ENCODE measurements around the gene NUMB.
A peak's percentile ranks its signal among the peaks of the same experiment; 100 is the strongest.

The NUMB gene

GRCh38 chr14:73255693-73256225, 202.6 kb downstream of the NUMB start:
- DNase-seq, result no peak

DNA sequence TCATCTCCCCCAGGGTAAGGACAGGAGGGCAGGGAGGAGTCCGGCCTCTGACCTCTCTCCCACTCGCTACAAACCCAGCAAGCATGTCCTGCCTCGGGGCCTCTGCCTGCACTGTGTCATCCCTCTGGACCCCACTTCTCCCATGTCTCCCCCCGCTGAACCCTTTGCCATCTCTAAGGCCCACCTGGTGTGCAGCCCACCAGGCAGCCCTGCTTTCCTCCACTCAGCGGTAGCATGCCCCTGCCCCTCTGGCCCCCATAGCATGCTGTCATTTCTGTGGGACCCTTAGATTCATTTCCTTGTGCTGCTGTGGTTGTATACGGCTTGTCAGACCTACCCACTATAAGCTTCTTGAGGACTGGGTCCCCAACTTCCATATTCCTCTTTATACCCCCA, 203.3 kb downstream of the NUMB start:
- DNase-seq, result no peak

GRCh38 chr14:73254247-73255004, 203.9 kb downstream of the NUMB start:
- no peak for DNase-seq

GRCh38 chr14:73253721-73254120, 204.6 kb downstream of the NUMB start:
- no peak for DNase-seq

DNA sequence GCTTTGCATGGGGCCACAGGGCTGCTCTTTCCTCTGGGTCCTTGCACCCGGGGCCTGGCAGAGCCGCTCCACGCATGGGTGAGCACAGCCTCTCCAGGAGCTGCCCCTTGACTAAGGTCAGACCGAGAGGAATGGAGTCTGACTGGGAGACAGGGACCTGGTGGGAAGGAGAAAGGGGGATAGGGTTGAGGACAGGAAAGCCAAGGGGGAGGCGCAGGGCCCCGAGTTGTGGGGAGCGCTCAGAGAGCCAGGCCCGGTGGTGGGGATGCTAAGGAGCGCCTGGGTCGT, 205.1 kb downstream of the NUMB start:
- no peak for DNase-seq

GRCh38 chr14:73252491-73253322, 205.6 kb downstream of the NUMB start:
- no peak for DNase-seq

GRCh38 chr14:73251516-73252215, 206.7 kb downstream of the NUMB start:
- no peak for DNase-seq

DNA sequence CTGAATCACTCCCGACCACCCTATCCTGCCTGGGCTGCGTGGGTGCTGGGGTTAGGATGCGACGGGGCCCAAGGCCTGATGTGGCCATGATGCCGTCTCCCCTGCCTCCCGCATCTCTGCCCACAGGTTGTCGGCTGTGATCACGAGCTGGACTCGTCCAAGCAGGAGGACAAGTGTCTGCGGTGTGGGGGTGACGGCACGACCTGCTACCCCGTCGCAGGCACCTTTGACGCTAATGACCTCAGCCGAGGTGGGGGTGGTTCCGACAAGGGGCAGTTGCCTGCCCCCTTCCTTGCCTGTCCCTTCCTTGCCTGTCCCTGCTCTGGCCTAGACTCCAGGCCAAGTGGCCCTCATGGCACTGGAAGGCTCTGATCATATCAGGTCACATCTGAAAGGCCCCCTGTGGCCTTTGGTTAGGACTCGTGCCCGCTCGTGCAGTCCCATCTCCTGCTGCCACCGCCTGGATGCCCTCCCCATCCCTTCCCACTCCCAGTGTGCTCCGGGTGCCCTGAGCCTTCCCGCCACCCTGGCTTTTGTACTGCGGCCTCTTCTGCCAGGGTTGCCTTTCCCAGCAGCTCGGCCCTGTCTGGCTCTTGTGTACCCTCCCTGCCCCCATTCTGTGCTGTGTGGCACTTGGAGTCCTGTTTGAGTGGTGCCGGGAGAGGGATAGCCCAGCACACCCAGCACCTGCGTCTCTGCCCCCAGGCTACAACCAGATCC, 207.4 kb downstream of the NUMB start:
- DNase-seq, result no peak

- no peak for DNase-seq
These were observed 208.0 kb downstream of the NUMB start for GRCh38 chr14:73250317-73250713.

DNA sequence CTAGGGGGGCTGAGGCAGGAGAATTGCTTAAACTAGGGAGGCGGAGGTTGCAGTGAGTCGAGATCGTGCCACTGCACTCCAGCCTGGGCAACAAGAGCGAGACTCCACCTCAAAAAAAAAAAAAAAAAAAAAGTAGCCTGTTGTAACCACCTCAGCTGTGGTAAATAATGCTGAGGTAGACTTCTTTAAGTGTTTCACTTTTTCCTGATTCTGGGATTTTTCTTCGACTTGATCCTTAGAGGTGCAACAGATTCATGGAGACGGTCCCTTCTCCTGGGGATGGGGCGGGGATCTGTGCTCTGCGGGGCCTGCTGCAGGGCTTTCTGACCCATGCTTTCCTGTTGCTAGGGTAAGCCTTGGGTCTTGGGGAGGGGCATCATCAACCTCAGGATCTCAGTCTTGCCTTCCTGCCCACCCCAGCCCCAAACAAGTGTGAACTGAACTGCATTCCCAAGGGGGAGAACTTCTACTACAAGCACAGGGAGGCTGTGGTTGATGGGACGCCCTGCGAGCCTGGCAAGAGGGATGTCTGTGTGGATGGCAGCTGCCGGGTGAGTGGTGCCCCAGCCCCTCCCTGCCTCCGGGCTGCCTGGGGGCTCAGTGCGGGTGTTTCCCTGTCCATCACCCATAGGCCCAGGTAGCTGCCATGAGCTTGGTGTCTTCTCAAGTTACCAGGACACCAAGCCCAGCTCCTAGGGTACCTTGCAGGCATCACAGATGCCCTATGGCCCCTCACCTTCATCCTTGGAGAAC, 208.6 kb downstream of the NUMB start:
- no peak for DNase-seq

- no peak for DNase-seq
These were observed 209.2 kb downstream of the NUMB start for GRCh38 chr14:73249108-73249507.

GRCh38 chr14:73248108-73248868, 210.1 kb downstream of the NUMB start:
- DNase-seq, result peak; percentile 15

- DNase-seq, result no peak
These were observed 211.8 kb downstream of the NUMB start for GRCh38 chr14:73246387-73247150.

DNA sequence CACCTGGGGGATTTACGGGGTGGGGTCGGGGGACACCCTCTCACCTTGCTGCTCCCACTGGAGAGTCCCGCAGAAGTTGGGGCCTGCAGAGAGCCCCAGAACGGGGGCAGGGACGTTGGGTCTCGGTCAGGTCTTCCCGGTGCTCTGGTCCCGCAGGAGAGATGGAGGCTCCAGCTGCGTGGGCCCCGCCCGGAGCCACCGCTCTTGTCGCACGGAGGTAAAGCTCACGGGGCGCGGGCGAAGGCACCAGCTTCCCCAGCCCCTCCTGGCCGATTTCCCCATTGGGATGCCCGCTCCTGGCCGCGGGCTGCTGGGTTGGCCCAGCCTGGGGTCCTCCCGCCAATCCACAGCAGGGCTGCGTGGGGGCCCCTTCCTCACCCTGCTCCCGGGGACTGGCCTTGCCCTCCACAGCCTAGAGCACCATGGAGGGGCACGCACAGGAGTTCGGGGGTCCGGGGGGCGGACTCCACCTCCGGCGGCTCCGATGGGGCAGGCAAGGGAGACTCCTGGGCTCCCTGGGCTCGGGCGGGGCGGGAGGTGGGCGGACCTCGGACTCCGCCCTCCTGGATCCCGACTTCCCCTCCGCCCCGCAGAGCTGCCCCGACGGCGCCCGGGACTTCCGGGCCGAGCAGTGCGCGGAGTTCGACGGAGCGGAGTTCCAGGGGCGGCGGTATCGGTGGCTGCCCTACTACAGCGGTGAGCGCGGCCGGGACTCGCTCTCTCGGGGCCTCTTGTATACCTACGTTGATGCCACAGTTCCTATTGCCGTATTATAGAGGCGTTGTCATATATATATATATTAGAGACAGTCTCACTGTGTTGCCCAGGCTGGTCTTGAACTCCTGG, 212.6 kb downstream of the NUMB start:
- DNase-seq, result peak; percentile 7

GRCh38 chr14:73244541-73245290, 213.6 kb downstream of the NUMB start:
- no peak for DNase-seq

DNA sequence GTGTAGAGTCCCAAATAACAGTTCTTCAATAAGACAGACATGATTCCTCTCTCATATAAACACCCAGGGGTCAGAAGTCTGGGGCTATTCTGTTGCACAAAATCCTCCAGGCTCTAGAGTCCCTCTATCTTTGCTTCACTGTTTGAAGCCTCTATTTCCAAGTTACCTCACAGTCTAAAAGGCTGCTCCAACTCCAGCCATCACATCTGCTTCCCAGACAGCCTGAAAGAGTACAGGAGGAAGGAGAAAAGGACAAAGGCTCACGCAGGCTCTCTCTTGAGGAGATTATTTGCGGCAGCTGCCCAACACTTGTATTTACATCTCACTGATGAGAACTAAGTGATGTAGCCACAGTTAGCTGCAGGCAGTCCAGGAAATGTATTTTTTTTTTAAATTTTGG, 214.6 kb downstream of the NUMB start:
- no peak for DNase-seq

DNA sequence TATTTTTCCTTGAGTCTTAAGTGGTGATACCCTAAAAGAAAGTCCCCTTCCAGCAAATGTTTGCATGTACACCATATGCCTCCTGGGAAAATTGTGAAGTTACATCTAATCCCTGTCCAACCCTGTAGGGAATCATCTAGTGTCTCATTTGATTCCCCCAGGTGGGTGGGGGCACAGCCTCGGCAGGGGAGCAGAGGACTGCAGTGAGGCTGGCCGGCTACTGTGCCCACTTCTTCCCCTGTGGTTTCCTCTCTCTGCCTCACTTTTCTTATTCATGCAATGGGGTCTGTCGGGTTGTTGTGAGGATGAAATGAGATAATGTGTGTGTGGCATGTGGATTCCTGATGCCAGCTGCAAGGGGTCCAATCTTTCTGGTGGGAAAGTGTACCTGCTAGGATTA, 215.0 kb downstream of the NUMB start:
- DNase-seq, result no peak

- DNase-seq, result no peak
These were observed 215.9 kb downstream of the NUMB start for GRCh38 chr14:73242357-73242901.

Data from OCI-M1 (cell line).